ENCODE data around the gene ITFG2. TPM values are rescaled to one million over a fixed set of nuclear protein-coding genes. Genes with fewer than 3 reads are reported as not detected.

The ITFG2 gene
- polyA plus RNA-seq, 1 experiment = 17.4 TPM

GRCh38 chr12:2791089-2791488 lies 21.4 kb upstream of the ITFG2 start:
- CTCF ChIA-PET = no interaction called here
- DNase-seq (ENCODE audit: low read depth, low spot score) = no peak
- Histone ChIP-seq H3K9me3 (ENCODE audit: control insufficient read depth, insufficient read depth, low read length) (no peaks in the 10 kb centered on the region; the same call in 1 of the 2 replicates), H3K27ac (ENCODE audit: low read depth, low read length) (no peak overlapping the region), H3K4me3 (ENCODE audit: low read depth, low read length) (no peak overlapping the region), H3K27me3 (ENCODE audit: control insufficient read depth, insufficient read depth, low read length) (peaks cover 26% of the 10 kb centered on the region)
- POLR2A ChIA-PET = interaction anchor here (0.7 kb wide), 1 partner anchor 24 kb away, joined by 10 read pairs; no protein-coding TSS in a partner anchor
- no peak for TF ChIP-seq CTCF (IDR thresholded peaks at IDR 0.05; ENCODE audit: low read depth, low read length)

GRCh38 chr12:2792671-2793500 lies 19.6 kb upstream of the ITFG2 start:
- no peak for DNase-seq (ENCODE audit: low read depth, low spot score)
- ChIA-PET POLR2A (no interaction called here), CTCF (interaction anchor here (2.2 kb wide), 1 partner anchor 9 kb away, joined by 7 read pairs; no protein-coding TSS in a partner anchor)
- Histone ChIP-seq H3K4me3 (ENCODE audit: low read depth, low read length) (no peak overlapping the region), H3K27me3 (ENCODE audit: control insufficient read depth, insufficient read depth, low read length) (peaks cover 23% of the 10 kb centered on the region), H3K27ac (ENCODE audit: low read depth, low read length) (no peak overlapping the region), H3K9me3 (ENCODE audit: control insufficient read depth, insufficient read depth, low read length) (no peaks in the 10 kb centered on the region; the same call in 1 of the 2 replicates)
- TF ChIP-seq CTCF (IDR thresholded peaks at IDR 0.05; ENCODE audit: low read depth, low read length) = no peak

GRCh38 chr12:2793561-2793960 lies 18.9 kb upstream of the ITFG2 start:
- ChIA-PET CTCF (interaction anchor here (2.2 kb wide), 1 partner anchor 9 kb away, joined by 7 read pairs; no protein-coding TSS in a partner anchor), POLR2A (no interaction called here)
- TF ChIP-seq CTCF (IDR thresholded peaks at IDR 0.05; ENCODE audit: low read depth, low read length) = no peak
- Histone ChIP-seq H3K27ac (ENCODE audit: low read depth, low read length) (no peak overlapping the region), H3K9me3 (ENCODE audit: control insufficient read depth, insufficient read depth, low read length) (no peaks in the 10 kb centered on the region; the same call in 1 of the 2 replicates), H3K27me3 (ENCODE audit: control insufficient read depth, insufficient read depth, low read length) (peaks cover 20% of the 10 kb centered on the region), H3K4me3 (ENCODE audit: low read depth, low read length) (no peak overlapping the region)
- no peak for DNase-seq (ENCODE audit: low read depth, low spot score)

- POLR2A ChIA-PET = interaction anchor here (0.9 kb wide), 1 partner anchor 18 kb away, joined by 4 read pairs; the partner anchor contains the start of gene ITFG2
- Histone ChIP-seq H3K27ac (ENCODE audit: low read depth, low read length) (no peak overlapping the region), H3K27me3 (ENCODE audit: control insufficient read depth, insufficient read depth, low read length) (peaks cover 15% of the 10 kb centered on the region), H3K4me3 (ENCODE audit: low read depth, low read length) (peak overlapping the region; percentile 92), H3K9me3 (ENCODE audit: control insufficient read depth, insufficient read depth, low read length) (no peaks in the 10 kb centered on the region; the same call in 1 of the 2 replicates)
- CTCF ChIA-PET = interaction anchor here (2.2 kb wide), 1 partner anchor 10 kb away, joined by 7 read pairs; no protein-coding TSS in a partner anchor
- no peak for DNase-seq (ENCODE audit: low read depth, low spot score)
- no peak for TF ChIP-seq CTCF (IDR thresholded peaks at IDR 0.05; ENCODE audit: low read depth, low read length)
Observed at GRCh38 chr12:2794191-2794735, 18.2 kb upstream of the ITFG2 start.

Data from AG04450 (cell line).